Stimulated activated CD4-positive, alpha-beta T cell treated with anti-CD3 and anti-CD28 coated beads, Interleukin-4, amount 100 ng/mL, for 4 hours (primary cell): Measurements from ENCODE around the gene CNTNAP2.

Source experiments
- DNase-seq, 2 experiments: peaks; one replicate each; pipeline ENCODE4 v3.0.0-alpha.2; 2020

The CNTNAP2 gene

GRCh38 chr7:146701166-146701565 is 584.6 kb downstream of the CNTNAP2 start:
- DNase-seq: no peak

GRCh38 chr7:146702898-146703297 is 586.3 kb downstream of the CNTNAP2 start:
- DNase-seq: no peak

- no peak for DNase-seq
Observed at GRCh38 chr7:146709451-146710027, 592.9 kb downstream of the CNTNAP2 start.

- DNase-seq: no peak
Observed at GRCh38 chr7:146713205-146713604, 596.6 kb downstream of the CNTNAP2 start.

GRCh38 chr7:146713934-146714333 is 597.3 kb downstream of the CNTNAP2 start:
- DNase-seq: no peak

GRCh38 chr7:146720195-146720594 is 603.6 kb downstream of the CNTNAP2 start:
- DNase-seq: no peak

- DNase-seq: no peak
Observed at GRCh38 chr7:146722986-146723385, 606.4 kb downstream of the CNTNAP2 start.

- no peak for DNase-seq
Observed at GRCh38 chr7:146725520-146725919, 608.9 kb downstream of the CNTNAP2 start.

GRCh38 chr7:146728141-146728540 is 611.5 kb downstream of the CNTNAP2 start:
- no peak for DNase-seq

GRCh38 chr7:146728611-146729010 is 612.0 kb downstream of the CNTNAP2 start:
- DNase-seq: no peak

- no peak for DNase-seq
Observed at GRCh38 chr7:146731185-146731584, 614.6 kb downstream of the CNTNAP2 start.

GRCh38 chr7:146735992-146736391 is 619.4 kb downstream of the CNTNAP2 start:
- DNase-seq: no peak

GRCh38 chr7:146736446-146737190 is 620.0 kb downstream of the CNTNAP2 start:
- DNase-seq: no peak

- DNase-seq: no peak
Observed at GRCh38 chr7:146740039-146740438, 623.4 kb downstream of the CNTNAP2 start.

GRCh38 chr7:146741911-146742310 is 625.3 kb downstream of the CNTNAP2 start:
- DNase-seq: no peak

GRCh38 chr7:146754385-146754784 is 637.8 kb downstream of the CNTNAP2 start:
- DNase-seq: no peak

- no peak for DNase-seq
Observed at GRCh38 chr7:146755585-146755984, 639.0 kb downstream of the CNTNAP2 start.

- DNase-seq: no peak
Observed at GRCh38 chr7:146764458-146764857, 647.9 kb downstream of the CNTNAP2 start.

GRCh38 chr7:146768957-146769356 is 652.4 kb downstream of the CNTNAP2 start:
- DNase-seq: no peak

- DNase-seq: no peak
Observed at GRCh38 chr7:146772601-146773000, 656.0 kb downstream of the CNTNAP2 start.

GRCh38 chr7:146773506-146773905 is 656.9 kb downstream of the CNTNAP2 start:
- no peak for DNase-seq

GRCh38 chr7:146781352-146782116 is 664.9 kb downstream of the CNTNAP2 start:
- no peak for DNase-seq

GRCh38 chr7:146787266-146787665 is 670.7 kb downstream of the CNTNAP2 start:
- DNase-seq: no peak

- no peak for DNase-seq
Observed at GRCh38 chr7:146788008-146788407, 671.4 kb downstream of the CNTNAP2 start.
